DLD1 (cell line): ENCODE measurements around the gene TRIM3.

ENCODE experiments used
- in situ Hi-C: cut with HindIII; loops from 2 replicates; pipeline ENCODE4 v1.10.0; 2017; ENCODE audit warnings: low sequenced_read_pairs

The TRIM3 gene

GRCh38 chr11:6404342-6405051 is 69.2 kb downstream of the TRIM3 start:
- in situ Hi-C loops = loop anchor here (10.0 kb wide), 1 partner anchor 210 kb away; the partner anchor contains the start of genes TAF10 and TPP1

- in situ Hi-C loops = loop anchor here (10.0 kb wide), 1 partner anchor 211 kb away; the partner anchor contains the start of genes TAF10 and TPP1
These were observed 70.2 kb downstream of the TRIM3 start for GRCh38 chr11:6403539-6403938.

DNA sequence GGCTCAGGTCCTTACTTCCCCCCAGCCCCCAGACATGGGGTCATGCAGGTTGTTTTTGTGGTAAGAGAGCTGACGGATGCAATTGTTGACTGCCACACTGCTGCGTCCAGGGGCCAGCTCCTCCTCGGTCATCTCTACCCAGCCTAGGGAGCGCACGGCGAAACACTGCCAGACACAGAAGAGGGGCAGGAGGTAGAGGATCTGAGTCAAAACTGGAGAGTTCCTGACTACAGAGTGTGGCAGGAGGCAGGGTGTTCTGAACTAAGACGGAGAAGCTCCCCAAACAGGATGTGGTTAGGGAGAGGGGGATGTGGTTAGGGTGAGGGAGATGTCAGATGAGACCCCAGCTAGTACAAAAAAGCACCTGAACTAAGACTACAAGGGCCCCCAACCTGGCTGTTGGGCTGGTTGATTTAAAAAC is 71.2 kb downstream of the TRIM3 start:
- in situ Hi-C loops = loop anchor here (10.0 kb wide), 1 partner anchor 212 kb away; the partner anchor contains the start of genes TAF10 and TPP1

- in situ Hi-C loops = loop anchor here (10.0 kb wide), 1 partner anchor 213 kb away; the partner anchor contains the start of genes TAF10 and TPP1
These were observed 71.7 kb downstream of the TRIM3 start for GRCh38 chr11:6402061-6402470.

GRCh38 chr11:6401464-6401863 is 72.3 kb downstream of the TRIM3 start:
- in situ Hi-C loops = loop anchor here (10.0 kb wide), 1 partner anchor 213 kb away; the partner anchor contains the start of genes TAF10 and TPP1

DNA sequence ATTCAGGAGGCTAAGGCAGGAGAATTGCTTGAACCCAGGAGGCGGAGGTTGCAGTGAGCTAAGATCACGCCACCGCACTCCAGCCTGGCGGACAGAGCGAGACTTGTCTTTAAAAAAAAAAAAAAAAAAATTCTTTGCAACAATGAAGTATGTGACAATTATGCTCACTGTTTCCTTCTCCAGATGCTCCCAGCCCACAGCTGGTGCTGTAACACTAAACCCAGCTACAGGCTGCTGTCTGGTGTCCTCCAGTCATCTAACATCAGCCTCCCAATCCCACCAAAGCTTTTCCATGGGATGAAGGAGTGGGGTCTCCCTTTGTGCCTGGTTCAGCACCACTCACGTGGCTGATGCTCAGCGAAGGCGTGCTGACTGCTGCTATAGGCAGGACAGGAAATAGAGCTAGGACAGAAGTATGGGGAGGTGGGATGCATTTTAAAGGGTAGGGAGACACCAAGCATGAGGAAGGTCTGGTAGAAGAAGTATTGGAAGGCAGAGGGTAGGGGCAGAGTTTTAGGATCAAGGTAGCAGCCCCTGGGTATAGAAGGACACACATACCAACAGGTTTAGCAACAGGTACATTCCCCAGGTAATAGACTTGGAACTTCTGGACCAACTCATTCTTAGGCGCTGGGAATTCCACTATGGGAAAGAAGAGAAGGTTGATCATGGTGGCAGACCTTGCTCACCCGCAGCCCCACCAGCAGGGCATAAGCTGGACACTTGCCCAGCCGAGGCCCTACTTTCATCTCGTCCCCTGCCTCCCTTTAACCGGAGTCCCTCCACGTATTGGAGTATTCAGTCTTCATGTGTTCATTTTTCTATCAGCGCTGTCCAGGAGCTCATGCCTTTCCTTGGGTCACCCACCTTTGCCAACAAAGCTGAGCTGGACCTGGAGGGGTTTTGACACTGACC is 73.1 kb downstream of the TRIM3 start:
- in situ Hi-C loops = loop anchor here (10.0 kb wide), 1 partner anchor 214 kb away; the partner anchor contains the start of genes TAF10 and TPP1
